Endothelial cell of hepatic sinusoid (primary cell): ENCODE measurements around the gene TTYH3.

ENCODE experiments used
- in situ Hi-C: cut with HindIII; loops from 2 replicates; pipeline ENCODE4 v1.10.0; 2017; ENCODE audit warnings: low sequenced_read_pairs

TTYH3 gene

GRCh38 chr7:2633538-2634266 lies 1.9 kb downstream of the TTYH3 start:
- in situ Hi-C loops = no loop called here

- in situ Hi-C loops = no loop called here
Measured at GRCh38 chr7:2634267-2635145, 2.7 kb downstream of the TTYH3 start.

GRCh38 chr7:2635148-2635668 lies 3.4 kb downstream of the TTYH3 start:
- in situ Hi-C loops = no loop called here

- in situ Hi-C loops = no loop called here
Measured at GRCh38 chr7:2635810-2636701, 4.3 kb downstream of the TTYH3 start.

- in situ Hi-C loops = no loop called here
Measured at GRCh38 chr7:2637066-2637471, 5.3 kb downstream of the TTYH3 start.

- in situ Hi-C loops = no loop called here
Measured at GRCh38 chr7:2637505-2638223, 5.9 kb downstream of the TTYH3 start.

- in situ Hi-C loops = no loop called here
Measured at GRCh38 chr7:2638224-2638991, 6.6 kb downstream of the TTYH3 start.

GRCh38 chr7:2639181-2639681 lies 7.4 kb downstream of the TTYH3 start:
- in situ Hi-C loops = no loop called here

GRCh38 chr7:2639695-2640481 lies 8.1 kb downstream of the TTYH3 start:
- in situ Hi-C loops = no loop called here

- in situ Hi-C loops = no loop called here
Measured at GRCh38 chr7:2640482-2640830, 8.7 kb downstream of the TTYH3 start.

- in situ Hi-C loops = no loop called here
Measured at GRCh38 chr7:2640846-2641316, 9.1 kb downstream of the TTYH3 start.

- in situ Hi-C loops = no loop called here
Measured at GRCh38 chr7:2641406-2642393, 9.9 kb downstream of the TTYH3 start.

- in situ Hi-C loops = no loop called here
Measured at GRCh38 chr7:2643386-2644219, 11.8 kb downstream of the TTYH3 start.

GRCh38 chr7:2644220-2644561 lies 12.4 kb downstream of the TTYH3 start:
- in situ Hi-C loops = no loop called here

- in situ Hi-C loops = no loop called here
Measured at GRCh38 chr7:2644562-2645273, 12.9 kb downstream of the TTYH3 start.
